IMR-90 (cell line): Measurements from ENCODE around the gene CTPS1. TPM values are rescaled to one million over a fixed set of nuclear protein-coding genes. Genes with fewer than 3 reads are reported as not detected.
A peak's percentile ranks its signal among the peaks of the same experiment; 100 is the strongest.

ENCODE experiments used
- ATAC-seq: fragments of 200-7000 bp; cut with Tn5 transposase; 2 replicates; pipeline ENCODE4 v1.9.1; 2020; ENCODE audit warnings: low read depth, mild to moderate bottlenecking, moderate library complexity
- BruUV-seq: library from RNA; stranded (reverse); fragments of 400-500 nt; replicated peaks from 2 replicates; lab custom pipeline; 2021; lab: Mats Ljungman, UMichigan
- CTCF ChIA-PET: fragments of 300-600 bp; formaldehyde crosslinking; extraction: SDS; loops from one replicate; lab custom pipeline; 2021; ENCODE audit warnings: antibody characterized with exemption; lab: Yijun Ruan, JAX
- POLR2A ChIA-PET: fragments of 300-600 bp; sonication (Branson Sonifier 250); formaldehyde crosslinking; loops from one replicate; lab custom pipeline; 2022; ENCODE audit warnings: antibody characterized with exemption; ENCODE audit not compliant: unreplicated experiment; lab: Charles Lee
- DNase-seq: peaks from one replicate; pipeline ENCODE4 v3.0.0; 2013
- H2AFZ ChIP-seq: replicated peaks from 2 replicates; pipeline ENCODE3; 2013; ENCODE audit warnings: low read length, mild to moderate bottlenecking; ENCODE audit not compliant: poor library complexity
- H2AK5ac ChIP-seq: 2 replicates; pipeline ENCODE4 v1.6.1; 2013; ENCODE audit warnings: low read depth, low read length, inconsistent platforms
- H2AK9ac ChIP-seq: replicated peaks from 2 replicates; pipeline ENCODE3; 2013; ENCODE audit warnings: mild to moderate bottlenecking, low read depth, low read length, moderate library complexity; ENCODE audit not compliant: poor library complexity
- H2BK120ac ChIP-seq: 2 replicates; pipeline ENCODE4 v1.6.1; 2013; ENCODE audit warnings: low read depth, low read length, inconsistent platforms
- H2BK15ac ChIP-seq: 3 replicates; pipeline ENCODE4 v1.6.1; 2013; ENCODE audit warnings: low read depth, low read length, inconsistent platforms
- H2BK20ac ChIP-seq: 2 replicates; pipeline ENCODE4 v1.6.1; 2013; ENCODE audit warnings: low read depth, mild to moderate bottlenecking, inconsistent platforms, low read length, moderate library complexity
- H2BK5ac ChIP-seq: 2 replicates; pipeline ENCODE4 v1.6.1; 2013; ENCODE audit warnings: mild to moderate bottlenecking, low read depth, low read length, inconsistent platforms; ENCODE audit not compliant: poor library complexity, severe bottlenecking
- H3K14ac ChIP-seq: replicated peaks from 2 replicates; pipeline ENCODE4 v1.6.1; 2013; ENCODE audit warnings: low read depth, low read length, inconsistent platforms
- H3K18ac ChIP-seq: 2 replicates; pipeline ENCODE4 v1.6.1; 2013; ENCODE audit warnings: low read depth, low read length, control low read depth
- H3K23ac ChIP-seq: 2 replicates; pipeline ENCODE4 v1.6.1; 2013; ENCODE audit warnings: low read depth, low read length, inconsistent platforms
- H3K27ac ChIP-seq: 2 replicates; pipeline ENCODE4 v1.5.1; 2013; ENCODE audit warnings: mild to moderate bottlenecking, control low read depth, low read length; ENCODE audit not compliant: insufficient read depth
- H3K27me3 ChIP-seq: 2 replicates; pipeline ENCODE4 v1.6.1; 2013; ENCODE audit warnings: low read length; ENCODE audit not compliant: control insufficient read depth, insufficient read depth
- H3K36me3 ChIP-seq: 2 replicates; pipeline ENCODE4 v1.6.1; 2013; ENCODE audit warnings: low read length, mixed read lengths; ENCODE audit not compliant: control insufficient read depth, insufficient read depth
- H3K4ac ChIP-seq: 2 replicates; pipeline ENCODE4 v1.6.1; 2013; ENCODE audit warnings: low read depth, low read length, inconsistent platforms
- H3K4me1 ChIP-seq: 2 replicates; pipeline ENCODE4 v1.6.1; 2013; ENCODE audit warnings: low read length, mixed read lengths; ENCODE audit not compliant: control insufficient read depth, insufficient read depth
- H3K4me2 ChIP-seq: 2 replicates; pipeline ENCODE4 v1.6.1; 2013; ENCODE audit warnings: low read depth, mild to moderate bottlenecking, control low read depth, low read length, moderate library complexity
- H3K4me3 ChIP-seq: 2 replicates; pipeline ENCODE4 v1.5.1; 2013; ENCODE audit warnings: low read depth, mild to moderate bottlenecking, control low read depth, low read length, moderate library complexity; ENCODE audit not compliant: insufficient read depth
- H3K56ac ChIP-seq: 2 replicates; pipeline ENCODE4 v1.6.1; 2013; ENCODE audit warnings: low read length, inconsistent platforms; ENCODE audit not compliant: insufficient read depth; ENCODE audit errors: extremely low read depth
- H3K79me1 ChIP-seq, 2 experiments: 2 replicates each; pipeline ENCODE4 v1.6.1; 2013; ENCODE audit warnings: low read length in 2 of 2, inconsistent platforms in 1 of 2, low read depth in 1 of 2
- H3K9ac ChIP-seq: 2 replicates; pipeline ENCODE4 v1.6.1; 2013; ENCODE audit warnings: low read depth, low read length, control low read depth
- H3K9me1 ChIP-seq: 2 replicates; pipeline ENCODE4 v1.6.1; 2013; ENCODE audit warnings: low read length, inconsistent platforms; ENCODE audit not compliant: insufficient read depth
- H3K9me3 ChIP-seq: 2 replicates; pipeline ENCODE4 v1.6.1; 2013; ENCODE audit warnings: low read length; ENCODE audit not compliant: control insufficient read depth, insufficient read depth
- H4K20me1 ChIP-seq: 2 replicates; pipeline ENCODE4 v1.6.1; 2013; ENCODE audit warnings: low read length, inconsistent platforms; ENCODE audit not compliant: insufficient read depth
- H4K5ac ChIP-seq: 2 replicates; pipeline ENCODE4 v1.6.1; 2013; ENCODE audit warnings: mild to moderate bottlenecking, low read depth, low read length, control low read depth
- H4K8ac ChIP-seq, 2 experiments: 2 replicates each; pipeline ENCODE4 v1.6.1; 2013; ENCODE audit warnings: low read depth in 2 of 2, low read length in 2 of 2, control low read depth in 1 of 2, inconsistent platforms in 1 of 2
- H4K91ac ChIP-seq: 2 replicates; pipeline ENCODE4 v1.6.1; 2013; ENCODE audit warnings: low read depth, low read length, inconsistent platforms; ENCODE audit not compliant: insufficient read depth
- BHLHE40 ChIP-seq: fragments of 150-350 bp; IDR thresholded peaks from 2 replicates; pipeline ENCODE4 v1.6.1; 2016; ENCODE audit warnings: mild to moderate bottlenecking, low read depth, low read length
- CEBPB ChIP-seq: IDR thresholded peaks from 2 replicates; pipeline ENCODE4 v1.6.1; 2012; ENCODE audit warnings: low read depth, low read length, improper control_type of control experiment
- CHD1 ChIP-seq: IDR thresholded peaks from 2 replicates; pipeline ENCODE4 v1.6.1; 2012; ENCODE audit warnings: low read depth, low read length, improper control_type of control experiment
- CTCF ChIP-seq: conservative IDR thresholded peaks from 2 replicates; pipeline ENCODE4 v1.5.1; 2012; ENCODE audit warnings: mild to moderate bottlenecking, low read depth, low read length, improper control_type of control experiment
- FOS ChIP-seq: fragments of 150-350 bp; IDR thresholded peaks from 2 replicates; pipeline ENCODE4 v1.6.1; 2016; ENCODE audit warnings: low read depth, low read length
- MAFK ChIP-seq: IDR thresholded peaks from 2 replicates; pipeline ENCODE4 v1.6.1; 2012; ENCODE audit warnings: low read depth, low read length, improper control_type of control experiment
- MAZ ChIP-seq: IDR thresholded peaks from 2 replicates; pipeline ENCODE4 v1.6.1; 2012; ENCODE audit warnings: low read depth, mild to moderate bottlenecking, low read length, improper control_type of control experiment, moderate library complexity, borderline replicate concordance
- NFE2L2 ChIP-seq: fragments of 150-350 bp; IDR thresholded peaks from 2 replicates; pipeline ENCODE4 v1.6.1; 2016; ENCODE audit warnings: low read depth, mild to moderate bottlenecking, low read length
- POLR2A ChIP-seq: IDR thresholded peaks from 2 replicates; pipeline ENCODE4 v1.6.1; 2012; ENCODE audit warnings: mild to moderate bottlenecking, low read depth, low read length
- RAD21 ChIP-seq: IDR thresholded peaks from 2 replicates; pipeline ENCODE4 v1.6.1; 2012; ENCODE audit warnings: low read length, improper control_type of control experiment
- RCOR1 ChIP-seq: IDR thresholded peaks from 2 replicates; pipeline ENCODE4 v1.6.1; 2012; ENCODE audit warnings: mild to moderate bottlenecking, low read length, improper control_type of control experiment; ENCODE audit not compliant: insufficient replicate concordance
- RFX5 ChIP-seq: IDR thresholded peaks from 2 replicates; pipeline ENCODE4 v1.8.0; 2012; ENCODE audit warnings: low read depth, mild to moderate bottlenecking, low read length, moderate library complexity
- SMC3 ChIP-seq: fragments of 150-350 bp; IDR thresholded peaks from 2 replicates; pipeline ENCODE4 v1.6.1; 2016; ENCODE audit warnings: low read depth, mild to moderate bottlenecking, antibody characterized with exemption, low read length, moderate library complexity
- WGBS, 2 experiments: methylation state at CpG; one replicate each; pipeline versions ENCODE4 v1.1.5 to v1.1.7; 2013; ENCODE audit warnings: missing lambda C conversion rate in 2 of 2; ENCODE audit not compliant: insufficient read length in 1 of 2; ENCODE audit errors: extremely low coverage in 2 of 2; 5-methylcytosine and 5-hydroxymethylcytosine counted together
- dilution Hi-C: fragments of 300-500 bp; cut with HindIII; formaldehyde crosslinking; loops from one replicate; pipeline ENCODE4 v1.14.3; 2018; ENCODE audit warnings: low sequenced_read_pairs; ENCODE audit not compliant: unreplicated experiment
- in situ Hi-C: fragments of 300-500 bp; cut with MboI; formaldehyde crosslinking; loops from 3 replicates; pipeline ENCODE4 v1.14.3; 2019; ENCODE audit warnings: low sequenced_read_pairs, inconsistent platforms, mixed read lengths
- intact Hi-C: fragments of 100-400 bp; cut with micrococcal nuclease; formaldehyde crosslinking; loops from 2 replicates; pipeline ENCODE4 v1.10.0; 2022
- polyA plus RNA-seq, 3 experiments: library from polyadenylated mRNA; depleted of rRNA; stranded (reverse); fragments of >200 nt; gene quantifications; 2 replicates each; pipeline ENCODE4 v1.2.3, GENCODE V29; 2012; ENCODE audit warnings: low replicate concordance in 1 of 3
- total RNA-seq: library from RNA; depleted of rRNA; stranded (reverse); fragments of >200 nt; gene quantifications from 2 replicates; pipeline ENCODE4 v1.2.3, GENCODE V29; 2012
- TF ChIP-seq, protein P1 (sequence below): fragments of 150-350 bp; IDR thresholded peaks from 2 replicates; pipeline ENCODE4 v1.6.1; 2017; ENCODE audit warnings: mild to moderate bottlenecking, antibody characterized with exemption, low read length, low read depth

CTPS1 gene
- total and polyA plus RNA-seq, 2 of the 4 experiments (the other 2 are of a cell fraction), result 40.4 to 41.0 TPM

DNA sequence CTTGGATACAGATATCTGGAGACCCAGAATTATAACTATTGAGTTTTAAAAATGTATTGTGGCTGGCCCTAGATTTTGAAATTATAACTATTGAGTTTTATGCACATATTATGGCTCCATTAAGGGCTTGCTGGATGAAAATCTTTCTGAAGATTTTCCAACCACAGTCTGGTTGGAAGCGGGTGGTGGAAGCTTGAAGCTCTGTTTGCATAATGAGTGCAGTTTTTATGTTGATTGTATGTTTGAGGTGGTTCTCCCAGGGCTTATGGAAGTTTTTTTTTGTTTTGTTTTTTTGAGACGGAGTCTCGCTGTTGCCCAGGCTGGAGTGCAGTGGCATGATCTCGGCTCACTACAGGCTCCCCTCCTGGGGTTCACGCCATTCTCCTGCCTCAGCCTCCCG lies 10.1 kb upstream of the CTPS1 start:
- WGBS, 2 experiments, result 82% methylated on average over 4 of the region's 6 CpGs; no CpG with 5 or more reads in 1 of the 2 experiments
- BruUV-seq, result no TSS peak
- H3K14ac ChIP-seq, result no peak overlapping the region
- H3K27ac ChIP-seq, result no peak overlapping the region
- H3K79me1 ChIP-seq, result no peaks in the 10 kb centered on the region
- intact Hi-C loops, result no loop called here
- H4K8ac ChIP-seq, result 0 out of 4 replicates have a peak overlapping the region, but pooled peaks of 1 of the 2 experiments have one; percentile 35
- TF ChIP-seq CEBPB, result no peak
- no peak for TF ChIP-seq BHLHE40
- no peak for TF ChIP-seq MAFK
- no peak for TF ChIP-seq RAD21
- no peak for TF ChIP-seq POLR2A
- no peak for TF ChIP-seq FOS
- no peak for TF ChIP-seq SMC3
- TF ChIP-seq CTCF, result no peak
- no peak for TF ChIP-seq RCOR1
- no peak for TF ChIP-seq RFX5
- no peak for TF ChIP-seq NFE2L2
- TF ChIP-seq, protein P1, sequence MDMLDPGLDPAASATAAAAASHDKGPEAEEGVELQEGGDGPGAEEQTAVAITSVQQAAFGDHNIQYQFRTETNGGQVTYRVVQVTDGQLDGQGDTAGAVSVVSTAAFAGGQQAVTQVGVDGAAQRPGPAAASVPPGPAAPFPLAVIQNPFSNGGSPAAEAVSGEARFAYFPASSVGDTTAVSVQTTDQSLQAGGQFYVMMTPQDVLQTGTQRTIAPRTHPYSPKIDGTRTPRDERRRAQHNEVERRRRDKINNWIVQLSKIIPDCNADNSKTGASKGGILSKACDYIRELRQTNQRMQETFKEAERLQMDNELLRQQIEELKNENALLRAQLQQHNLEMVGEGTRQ, result no peak
- TF ChIP-seq CHD1, result no peak
- no peak for TF ChIP-seq MAZ
- H3K4me1 ChIP-seq, result peaks cover 3% of the 10 kb centered on the region
- H4K91ac ChIP-seq, result no peak overlapping the region
- DNase-seq, result no peak
- H3K27me3 ChIP-seq, result no peaks in the 10 kb centered on the region
- POLR2A ChIA-PET, result no interaction called here
- H2AK5ac ChIP-seq, result no peak overlapping the region
- no peak overlapping the region for H3K56ac ChIP-seq
- no peak overlapping the region for H3K4me2 ChIP-seq
- H3K4me3 ChIP-seq, result no peak overlapping the region
- ATAC-seq, result no peak
- no peak overlapping the region; the same call in 2 of the 3 replicates for H2BK15ac ChIP-seq
- peaks cover 14% of the 10 kb centered on the region; the same call in 1 of the 2 replicates for H3K9me1 ChIP-seq
- H3K9me3 ChIP-seq, result no peaks in the 10 kb centered on the region
- no peak overlapping the region for H3K18ac ChIP-seq
- no peak overlapping the region for H3K23ac ChIP-seq
- no peak overlapping the region for H3K9ac ChIP-seq
- H2BK5ac ChIP-seq, result peak overlapping the region; percentile 27
- CTCF ChIA-PET, result no interaction called here
- peak overlapping the region; percentile 66; the same call in 1 of the 2 replicates for H3K4ac ChIP-seq
- H3K36me3 ChIP-seq, result no peaks in the 10 kb centered on the region
- H2AFZ ChIP-seq, result no peak overlapping the region
- in situ Hi-C loops, result loop anchor here (25.0 kb wide), 1 partner anchor 332 kb away; no protein-coding TSS in a partner anchor
- dilution Hi-C loops, result no loop called here
- peak overlapping the region; percentile 80 for H2BK20ac ChIP-seq
- peak overlapping the region; percentile 75; the same call in 1 of the 2 replicates for H2BK120ac ChIP-seq
- no peaks in the 10 kb centered on the region for H4K20me1 ChIP-seq
- H2AK9ac ChIP-seq, result no peak overlapping the region
- H4K5ac ChIP-seq, result no peak overlapping the region; the same call in 1 of the 2 replicates
